ENCODE results near the gene POLR2E.

DNA sequence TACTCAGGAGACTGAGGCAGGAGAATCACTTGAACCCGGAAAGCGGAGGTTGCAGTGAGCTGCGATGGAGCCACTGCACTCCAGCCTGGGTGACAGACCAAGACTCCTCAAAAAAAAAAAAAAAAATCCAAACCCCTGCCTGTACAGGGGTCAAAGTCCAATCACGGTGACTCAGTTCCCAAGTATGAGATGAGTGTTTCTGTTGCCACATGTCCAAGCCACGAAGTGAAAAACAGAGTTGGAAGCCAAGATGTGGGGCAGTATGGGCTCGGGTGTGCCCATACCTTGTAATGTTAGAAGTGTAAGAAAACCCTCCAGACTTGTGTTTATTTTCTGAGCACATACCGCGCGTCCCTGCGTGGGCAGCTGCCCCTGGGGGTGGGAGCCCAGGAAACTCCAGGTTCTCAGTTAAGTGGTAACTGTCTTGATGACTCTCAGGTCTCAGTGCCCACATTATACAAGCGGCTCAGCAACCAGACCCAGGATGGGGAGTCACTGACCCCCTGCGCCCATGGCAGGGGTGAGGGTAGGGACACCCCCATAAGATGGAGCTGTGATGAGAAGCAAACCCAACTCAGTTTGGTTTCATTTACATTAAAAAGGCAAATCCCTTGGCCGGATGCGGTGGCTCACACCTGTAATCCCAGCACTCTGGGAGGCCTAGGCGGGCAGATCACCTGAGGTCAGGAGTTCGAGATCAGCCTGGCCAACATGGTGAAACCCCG, 7.4 kb upstream of the POLR2E start:
- TF ChIP-seq EZH2phosphoT487 (IDR thresholded peaks at IDR 0.05; ENCODE audit: insufficient read depth, low read depth) (no peak), EZH2 (IDR thresholded peaks at IDR 0.05; ENCODE audit: insufficient read depth, poor library complexity, severe bottlenecking) (no peak)
